Endothelial cell of umbilical vein (primary cell): ENCODE data around the gene TAF11L13.
"Not testable (repeated sequence)": the region's sequence is repeated elsewhere in the genome, so short reads cannot be mapped to it uniquely, and the experiment has no call there.

Source experiments
- EZH2 ChIP-seq: IDR thresholded peaks from 2 replicates; pipeline ENCODE4 v1.6.1; 2012; ENCODE audit warnings: borderline replicate concordance, low read depth, mild to moderate bottlenecking, moderate library complexity, low read length, inconsistent platforms; ENCODE audit not compliant: severe bottlenecking
- FOS ChIP-seq: IDR thresholded peaks from 2 replicates; pipeline ENCODE4 v1.6.1; 2011; ENCODE audit warnings: mild to moderate bottlenecking, low read length, moderate library complexity, borderline replicate concordance; ENCODE audit not compliant: insufficient read depth
- POLR2A ChIP-seq: IDR thresholded peaks from 2 replicates; pipeline ENCODE4 v1.6.1; 2012; ENCODE audit warnings: low read depth, mild to moderate bottlenecking, control low read depth, low read length
- POLR2AphosphoS5 ChIP-seq: IDR thresholded peaks from 2 replicates; pipeline ENCODE4 v1.6.1; 2012; ENCODE audit warnings: low read depth, mild to moderate bottlenecking, control low read depth, low read length, moderate library complexity; ENCODE audit not compliant: insufficient read depth
- TF ChIP-seq, protein P1 (sequence below), 2 donors: IDR thresholded peaks; 1 replicate in 1 of 2; 2 replicates in 1 of 2; pipeline ENCODE4 v1.5.1; 2011; ENCODE audit warnings: low read length in 2 of 2, mild to moderate bottlenecking in 2 of 2, moderate library complexity in 2 of 2, control low read depth in 1 of 2, inconsistent platforms in 1 of 2, low read depth in 1 of 2; ENCODE audit not compliant: insufficient read depth in 1 of 2; ENCODE audit errors: extremely low read depth in 1 of 2
- TF ChIP-seq, protein P2 (sequence below): IDR thresholded peaks from 2 replicates; pipeline ENCODE4 v1.6.1; 2011; ENCODE audit not compliant: insufficient read depth, insufficient read length

DNA sequence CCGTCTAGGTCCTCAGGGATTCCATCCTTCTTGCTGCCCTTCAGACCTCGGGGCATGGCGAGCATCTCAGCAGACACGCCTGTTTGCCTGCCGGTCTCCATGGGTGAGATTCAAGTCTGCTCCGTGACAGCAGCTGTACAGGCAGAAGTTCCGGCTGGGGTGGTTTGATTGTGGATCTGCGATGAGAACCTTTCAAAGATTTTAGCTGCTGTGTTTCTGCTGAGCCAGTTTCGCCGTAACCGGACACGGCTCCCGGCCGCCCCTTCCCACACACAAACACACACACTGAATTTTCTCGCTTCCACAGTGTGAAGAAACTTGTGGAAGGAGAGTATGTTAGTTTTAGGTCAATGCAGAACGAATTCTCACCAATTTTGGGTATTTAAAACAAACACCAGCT is 46.2 kb upstream of the TAF11L13 start, which contains the start of gene TAF11L7:
- not testable (repeated sequence) for TF ChIP-seq POLR2A, POLR2AphosphoS5, EZH2, FOS
- TF ChIP-seq, protein P1, sequence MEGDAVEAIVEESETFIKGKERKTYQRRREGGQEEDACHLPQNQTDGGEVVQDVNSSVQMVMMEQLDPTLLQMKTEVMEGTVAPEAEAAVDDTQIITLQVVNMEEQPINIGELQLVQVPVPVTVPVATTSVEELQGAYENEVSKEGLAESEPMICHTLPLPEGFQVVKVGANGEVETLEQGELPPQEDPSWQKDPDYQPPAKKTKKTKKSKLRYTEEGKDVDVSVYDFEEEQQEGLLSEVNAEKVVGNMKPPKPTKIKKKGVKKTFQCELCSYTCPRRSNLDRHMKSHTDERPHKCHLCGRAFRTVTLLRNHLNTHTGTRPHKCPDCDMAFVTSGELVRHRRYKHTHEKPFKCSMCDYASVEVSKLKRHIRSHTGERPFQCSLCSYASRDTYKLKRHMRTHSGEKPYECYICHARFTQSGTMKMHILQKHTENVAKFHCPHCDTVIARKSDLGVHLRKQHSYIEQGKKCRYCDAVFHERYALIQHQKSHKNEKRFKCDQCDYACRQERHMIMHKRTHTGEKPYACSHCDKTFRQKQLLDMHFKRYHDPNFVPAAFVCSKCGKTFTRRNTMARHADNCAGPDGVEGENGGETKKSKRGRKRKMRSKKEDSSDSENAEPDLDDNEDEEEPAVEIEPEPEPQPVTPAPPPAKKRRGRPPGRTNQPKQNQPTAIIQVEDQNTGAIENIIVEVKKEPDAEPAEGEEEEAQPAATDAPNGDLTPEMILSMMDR (IDR thresholded peaks at IDR 0.05; ENCODE audit: extremely low read depth in 1 of 2, insufficient read depth in 1 of 2, low read depth in 1 of 2, low read length in 2 of 2), result not testable (repeated sequence)
- TF ChIP-seq, protein P2, sequence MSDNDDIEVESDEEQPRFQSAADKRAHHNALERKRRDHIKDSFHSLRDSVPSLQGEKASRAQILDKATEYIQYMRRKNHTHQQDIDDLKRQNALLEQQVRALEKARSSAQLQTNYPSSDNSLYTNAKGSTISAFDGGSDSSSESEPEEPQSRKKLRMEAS, result not testable (repeated sequence)
